IMR-90 (cell line): ENCODE measurements around the gene PNMA8A. TPM values are rescaled to one million over a fixed set of nuclear protein-coding genes. Genes with fewer than 3 reads are reported as not detected.

Experiments
- ATAC-seq: fragments of 200-7000 bp; cut with Tn5 transposase; 2 replicates; pipeline ENCODE4 v1.9.1; 2020; ENCODE audit warnings: low read depth, mild to moderate bottlenecking, moderate library complexity
- BruUV-seq: library from RNA; stranded (reverse); fragments of 400-500 nt; replicated peaks from 2 replicates; lab custom pipeline; 2021; lab: Mats Ljungman, UMichigan
- CTCF ChIA-PET: fragments of 300-600 bp; formaldehyde crosslinking; extraction: SDS; loops from one replicate; lab custom pipeline; 2021; ENCODE audit warnings: antibody characterized with exemption; lab: Yijun Ruan, JAX
- POLR2A ChIA-PET: fragments of 300-600 bp; sonication (Branson Sonifier 250); formaldehyde crosslinking; loops from one replicate; lab custom pipeline; 2022; ENCODE audit warnings: antibody characterized with exemption; ENCODE audit not compliant: unreplicated experiment; lab: Charles Lee
- DNase-seq: peaks from one replicate; pipeline ENCODE4 v3.0.0; 2013
- H2AFZ ChIP-seq: replicated peaks from 2 replicates; pipeline ENCODE3; 2013; ENCODE audit warnings: low read length, mild to moderate bottlenecking; ENCODE audit not compliant: poor library complexity
- H2AK5ac ChIP-seq: 2 replicates; pipeline ENCODE4 v1.6.1; 2013; ENCODE audit warnings: low read depth, low read length, inconsistent platforms
- H2AK9ac ChIP-seq: replicated peaks from 2 replicates; pipeline ENCODE3; 2013; ENCODE audit warnings: mild to moderate bottlenecking, low read depth, low read length, moderate library complexity; ENCODE audit not compliant: poor library complexity
- H2BK120ac ChIP-seq: 2 replicates; pipeline ENCODE4 v1.6.1; 2013; ENCODE audit warnings: low read depth, low read length, inconsistent platforms
- H2BK15ac ChIP-seq: 3 replicates; pipeline ENCODE4 v1.6.1; 2013; ENCODE audit warnings: low read depth, low read length, inconsistent platforms
- H2BK20ac ChIP-seq: 2 replicates; pipeline ENCODE4 v1.6.1; 2013; ENCODE audit warnings: low read depth, mild to moderate bottlenecking, inconsistent platforms, low read length, moderate library complexity
- H2BK5ac ChIP-seq: 2 replicates; pipeline ENCODE4 v1.6.1; 2013; ENCODE audit warnings: mild to moderate bottlenecking, low read depth, low read length, inconsistent platforms; ENCODE audit not compliant: poor library complexity, severe bottlenecking
- H3K14ac ChIP-seq: replicated peaks from 2 replicates; pipeline ENCODE4 v1.6.1; 2013; ENCODE audit warnings: low read depth, low read length, inconsistent platforms
- H3K18ac ChIP-seq: 2 replicates; pipeline ENCODE4 v1.6.1; 2013; ENCODE audit warnings: low read depth, low read length, control low read depth
- H3K23ac ChIP-seq: 2 replicates; pipeline ENCODE4 v1.6.1; 2013; ENCODE audit warnings: low read depth, low read length, inconsistent platforms
- H3K27ac ChIP-seq: 2 replicates; pipeline ENCODE4 v1.5.1; 2013; ENCODE audit warnings: mild to moderate bottlenecking, control low read depth, low read length; ENCODE audit not compliant: insufficient read depth
- H3K27me3 ChIP-seq: 2 replicates; pipeline ENCODE4 v1.6.1; 2013; ENCODE audit warnings: low read length; ENCODE audit not compliant: control insufficient read depth, insufficient read depth
- H3K36me3 ChIP-seq: 2 replicates; pipeline ENCODE4 v1.6.1; 2013; ENCODE audit warnings: low read length, mixed read lengths; ENCODE audit not compliant: control insufficient read depth, insufficient read depth
- H3K4ac ChIP-seq: 2 replicates; pipeline ENCODE4 v1.6.1; 2013; ENCODE audit warnings: low read depth, low read length, inconsistent platforms
- H3K4me1 ChIP-seq: 2 replicates; pipeline ENCODE4 v1.6.1; 2013; ENCODE audit warnings: low read length, mixed read lengths; ENCODE audit not compliant: control insufficient read depth, insufficient read depth
- H3K4me2 ChIP-seq: 2 replicates; pipeline ENCODE4 v1.6.1; 2013; ENCODE audit warnings: low read depth, mild to moderate bottlenecking, control low read depth, low read length, moderate library complexity
- H3K4me3 ChIP-seq: 2 replicates; pipeline ENCODE4 v1.5.1; 2013; ENCODE audit warnings: low read depth, mild to moderate bottlenecking, control low read depth, low read length, moderate library complexity; ENCODE audit not compliant: insufficient read depth
- H3K56ac ChIP-seq: 2 replicates; pipeline ENCODE4 v1.6.1; 2013; ENCODE audit warnings: low read length, inconsistent platforms; ENCODE audit not compliant: insufficient read depth; ENCODE audit errors: extremely low read depth
- H3K79me1 ChIP-seq, 2 experiments: 2 replicates each; pipeline ENCODE4 v1.6.1; 2013; ENCODE audit warnings: low read length in 2 of 2, inconsistent platforms in 1 of 2, low read depth in 1 of 2
- H3K9ac ChIP-seq: 2 replicates; pipeline ENCODE4 v1.6.1; 2013; ENCODE audit warnings: low read depth, low read length, control low read depth
- H3K9me1 ChIP-seq: 2 replicates; pipeline ENCODE4 v1.6.1; 2013; ENCODE audit warnings: low read length, inconsistent platforms; ENCODE audit not compliant: insufficient read depth
- H3K9me3 ChIP-seq: 2 replicates; pipeline ENCODE4 v1.6.1; 2013; ENCODE audit warnings: low read length; ENCODE audit not compliant: control insufficient read depth, insufficient read depth
- H4K20me1 ChIP-seq: 2 replicates; pipeline ENCODE4 v1.6.1; 2013; ENCODE audit warnings: low read length, inconsistent platforms; ENCODE audit not compliant: insufficient read depth
- H4K5ac ChIP-seq: 2 replicates; pipeline ENCODE4 v1.6.1; 2013; ENCODE audit warnings: mild to moderate bottlenecking, low read depth, low read length, control low read depth
- H4K8ac ChIP-seq, 2 experiments: 2 replicates each; pipeline ENCODE4 v1.6.1; 2013; ENCODE audit warnings: low read depth in 2 of 2, low read length in 2 of 2, control low read depth in 1 of 2, inconsistent platforms in 1 of 2
- H4K91ac ChIP-seq: 2 replicates; pipeline ENCODE4 v1.6.1; 2013; ENCODE audit warnings: low read depth, low read length, inconsistent platforms; ENCODE audit not compliant: insufficient read depth
- CEBPB ChIP-seq: IDR thresholded peaks from 2 replicates; pipeline ENCODE4 v1.6.1; 2012; ENCODE audit warnings: low read depth, low read length, improper control_type of control experiment
- CHD1 ChIP-seq: IDR thresholded peaks from 2 replicates; pipeline ENCODE4 v1.6.1; 2012; ENCODE audit warnings: low read depth, low read length, improper control_type of control experiment
- CTCF ChIP-seq: conservative IDR thresholded peaks from 2 replicates; pipeline ENCODE4 v1.5.1; 2012; ENCODE audit warnings: mild to moderate bottlenecking, low read depth, low read length, improper control_type of control experiment
- ELK1 ChIP-seq: fragments of 150-350 bp; IDR thresholded peaks from 2 replicates; pipeline ENCODE4 v1.6.1; 2016; ENCODE audit warnings: low read depth, mild to moderate bottlenecking, low read length, moderate library complexity, borderline replicate concordance
- FOS ChIP-seq: fragments of 150-350 bp; IDR thresholded peaks from 2 replicates; pipeline ENCODE4 v1.6.1; 2016; ENCODE audit warnings: low read depth, low read length
- MAFK ChIP-seq: IDR thresholded peaks from 2 replicates; pipeline ENCODE4 v1.6.1; 2012; ENCODE audit warnings: low read depth, low read length, improper control_type of control experiment
- MAZ ChIP-seq: IDR thresholded peaks from 2 replicates; pipeline ENCODE4 v1.6.1; 2012; ENCODE audit warnings: low read depth, mild to moderate bottlenecking, low read length, improper control_type of control experiment, moderate library complexity, borderline replicate concordance
- MXI1 ChIP-seq: IDR thresholded peaks from 2 replicates; pipeline ENCODE4 v1.6.1; 2012; ENCODE audit warnings: low read depth, mild to moderate bottlenecking, low read length, moderate library complexity, borderline replicate concordance
- NFE2L2 ChIP-seq: fragments of 150-350 bp; IDR thresholded peaks from 2 replicates; pipeline ENCODE4 v1.6.1; 2016; ENCODE audit warnings: low read depth, mild to moderate bottlenecking, low read length
- POLR2A ChIP-seq: IDR thresholded peaks from 2 replicates; pipeline ENCODE4 v1.6.1; 2012; ENCODE audit warnings: mild to moderate bottlenecking, low read depth, low read length
- RAD21 ChIP-seq: IDR thresholded peaks from 2 replicates; pipeline ENCODE4 v1.6.1; 2012; ENCODE audit warnings: low read length, improper control_type of control experiment
- RCOR1 ChIP-seq: IDR thresholded peaks from 2 replicates; pipeline ENCODE4 v1.6.1; 2012; ENCODE audit warnings: mild to moderate bottlenecking, low read length, improper control_type of control experiment; ENCODE audit not compliant: insufficient replicate concordance
- RFX5 ChIP-seq: IDR thresholded peaks from 2 replicates; pipeline ENCODE4 v1.8.0; 2012; ENCODE audit warnings: low read depth, mild to moderate bottlenecking, low read length, moderate library complexity
- SMC3 ChIP-seq: fragments of 150-350 bp; IDR thresholded peaks from 2 replicates; pipeline ENCODE4 v1.6.1; 2016; ENCODE audit warnings: low read depth, mild to moderate bottlenecking, antibody characterized with exemption, low read length, moderate library complexity
- WGBS, 2 experiments: methylation state at CpG; one replicate each; pipeline versions ENCODE4 v1.1.5 to v1.1.7; 2013; ENCODE audit warnings: missing lambda C conversion rate in 2 of 2; ENCODE audit not compliant: insufficient read length in 1 of 2; ENCODE audit errors: extremely low coverage in 2 of 2; 5-methylcytosine and 5-hydroxymethylcytosine counted together
- dilution Hi-C: fragments of 300-500 bp; cut with HindIII; formaldehyde crosslinking; loops from one replicate; pipeline ENCODE4 v1.14.3; 2018; ENCODE audit warnings: low sequenced_read_pairs; ENCODE audit not compliant: unreplicated experiment
- in situ Hi-C: fragments of 300-500 bp; cut with MboI; formaldehyde crosslinking; loops from 3 replicates; pipeline ENCODE4 v1.14.3; 2019; ENCODE audit warnings: low sequenced_read_pairs, inconsistent platforms, mixed read lengths
- intact Hi-C: fragments of 100-400 bp; cut with micrococcal nuclease; formaldehyde crosslinking; loops from 2 replicates; pipeline ENCODE4 v1.10.0; 2022
- polyA plus RNA-seq, 3 experiments: library from polyadenylated mRNA; depleted of rRNA; stranded (reverse); fragments of >200 nt; gene quantifications; 2 replicates each; pipeline ENCODE4 v1.2.3, GENCODE V29; 2012; ENCODE audit warnings: low replicate concordance in 1 of 3
- total RNA-seq: library from RNA; depleted of rRNA; stranded (reverse); fragments of >200 nt; gene quantifications from 2 replicates; pipeline ENCODE4 v1.2.3, GENCODE V29; 2012

PNMA8A gene
- total and polyA plus RNA-seq, 2 of the 4 experiments (the other 2 are of a cell fraction), result 0.77 to 0.90 TPM

DNA sequence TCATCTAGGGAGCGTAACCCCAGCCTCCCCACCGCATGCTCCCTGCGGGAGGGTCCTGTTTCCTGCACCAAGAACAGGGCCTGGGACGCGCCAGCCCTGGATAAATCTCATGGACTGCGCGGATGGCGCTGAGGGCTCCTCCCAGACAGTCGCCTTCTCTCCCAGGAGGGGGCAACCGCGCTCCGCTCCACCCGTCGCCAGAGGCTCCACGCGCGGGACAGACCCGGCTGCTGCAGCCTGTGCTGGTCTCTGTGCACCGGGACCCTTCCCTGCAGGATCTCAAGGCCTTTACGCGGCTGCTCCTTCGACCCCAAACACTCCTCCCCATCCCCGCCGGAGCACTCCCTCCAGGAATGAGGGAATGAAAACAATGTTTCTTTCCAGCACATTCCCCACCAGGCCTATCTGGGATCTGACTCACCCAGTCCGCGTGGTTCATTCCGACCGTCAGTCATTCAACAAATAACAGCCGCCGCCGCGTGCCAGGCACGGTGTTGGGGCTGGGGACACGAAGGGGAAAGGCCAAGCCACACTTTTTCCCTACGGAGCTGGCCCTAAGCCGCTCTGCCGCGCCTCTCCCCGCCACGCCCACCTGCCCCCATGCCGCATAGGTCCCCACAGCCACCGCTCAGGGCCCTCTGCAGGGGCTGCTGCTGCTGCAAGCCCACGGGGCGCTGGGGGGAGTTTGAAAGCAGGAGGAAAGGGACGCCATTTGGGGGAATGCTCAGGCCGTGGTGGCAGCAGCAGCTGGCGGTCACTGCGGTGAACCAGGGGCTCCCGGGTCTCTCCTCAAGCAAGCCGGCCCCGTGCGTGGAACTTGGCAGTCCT lies 18.3 kb upstream of the PNMA8A start:
- intact Hi-C loops, result loop anchor here (2.0 kb wide), 1 partner anchor 23 kb away; no protein-coding TSS in a partner anchor
- Histone ChIP-seq H2BK120ac (no peak overlapping the region), H4K5ac (no peak overlapping the region), H3K9ac (no peak overlapping the region), H4K8ac (no peak overlapping the region), H4K20me1 (no peaks in the 10 kb centered on the region; the same call in 1 of the 2 replicates), H2BK20ac (0 out of 2 replicates have a peak overlapping the region, but pooled peaks have one; percentile 12), H3K23ac (no peak overlapping the region), H2BK15ac (no peak overlapping the region), H3K56ac (no peak overlapping the region), H3K18ac (no peak overlapping the region), H3K9me3 (no peaks in the 10 kb centered on the region), H3K79me1 (no peaks in the 10 kb centered on the region), H2AFZ (peak overlapping the region; percentile 84), H3K14ac (no peak overlapping the region), H3K36me3 (no peaks in the 10 kb centered on the region), H3K27me3 (peaks cover 42% of the 10 kb centered on the region), H3K9me1 (no peaks in the 10 kb centered on the region), H2AK5ac (no peak overlapping the region), H4K91ac (no peak overlapping the region), H3K4me3 (no peak overlapping the region), H3K27ac (no peak overlapping the region), H2BK5ac (no peak overlapping the region), H3K4me1 (no peaks in the 10 kb centered on the region), H3K4me2 (no peak overlapping the region), H2AK9ac (peak overlapping the region; percentile 81), H3K4ac (no peak overlapping the region; the same call in 1 of the 2 replicates)
- POLR2A ChIA-PET, result no interaction called here
- no TSS peak for BruUV-seq
- ATAC-seq, result peak; percentile 73
- dilution Hi-C loops, result no loop called here
- peak; percentile 62 for DNase-seq
- 26% methylated on average over 9 of the region's 52 CpGs; no CpG with 5 or more reads in 1 of the 2 experiments for WGBS, 2 experiments
- CTCF ChIA-PET, result interaction anchor here (0.5 to 1.3 kb wide), 2 partner anchors 75 to 94 kb away, joined by 4 to 5 read pairs; no protein-coding TSS in a partner anchor
- in situ Hi-C loops, result loop anchor here (5.0 to 10.0 kb wide), 2 partner anchors 87 to 205 kb away; no protein-coding TSS in a partner anchor
- 0 out of 2 replicates have a peak, but pooled peaks have one; percentile 46 for TF ChIP-seq FOS
- no peak for TF ChIP-seq RAD21
- TF ChIP-seq ELK1, result no peak
- TF ChIP-seq POLR2A, result no peak
- TF ChIP-seq NFE2L2, result no peak
- TF ChIP-seq MAFK, result no peak
- TF ChIP-seq CEBPB, result no peak
- TF ChIP-seq MAZ, result 0 out of 2 replicates have a peak, but pooled peaks have one; percentile 15
- no peak for TF ChIP-seq RCOR1
- no peak for TF ChIP-seq SMC3
- TF ChIP-seq MXI1, result no peak
- TF ChIP-seq CHD1, result no peak
- no peak for TF ChIP-seq RFX5
- TF ChIP-seq CTCF, result no peak; the same call in 1 of the 2 replicates
